ENCODE measurements around the gene MECR.

- no peak for TF ChIP-seq POLR2AphosphoS5 (IDR thresholded peaks at IDR 0.05)
- TF ChIP-seq, protein P1, sequence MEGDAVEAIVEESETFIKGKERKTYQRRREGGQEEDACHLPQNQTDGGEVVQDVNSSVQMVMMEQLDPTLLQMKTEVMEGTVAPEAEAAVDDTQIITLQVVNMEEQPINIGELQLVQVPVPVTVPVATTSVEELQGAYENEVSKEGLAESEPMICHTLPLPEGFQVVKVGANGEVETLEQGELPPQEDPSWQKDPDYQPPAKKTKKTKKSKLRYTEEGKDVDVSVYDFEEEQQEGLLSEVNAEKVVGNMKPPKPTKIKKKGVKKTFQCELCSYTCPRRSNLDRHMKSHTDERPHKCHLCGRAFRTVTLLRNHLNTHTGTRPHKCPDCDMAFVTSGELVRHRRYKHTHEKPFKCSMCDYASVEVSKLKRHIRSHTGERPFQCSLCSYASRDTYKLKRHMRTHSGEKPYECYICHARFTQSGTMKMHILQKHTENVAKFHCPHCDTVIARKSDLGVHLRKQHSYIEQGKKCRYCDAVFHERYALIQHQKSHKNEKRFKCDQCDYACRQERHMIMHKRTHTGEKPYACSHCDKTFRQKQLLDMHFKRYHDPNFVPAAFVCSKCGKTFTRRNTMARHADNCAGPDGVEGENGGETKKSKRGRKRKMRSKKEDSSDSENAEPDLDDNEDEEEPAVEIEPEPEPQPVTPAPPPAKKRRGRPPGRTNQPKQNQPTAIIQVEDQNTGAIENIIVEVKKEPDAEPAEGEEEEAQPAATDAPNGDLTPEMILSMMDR (IDR thresholded peaks at IDR 0.05): no peak
- TF ChIP-seq POLR2A (IDR thresholded peaks at IDR 0.05): no peak
- no peak for TF ChIP-seq EP300 (IDR thresholded peaks at IDR 0.05)
Measured at GRCh38 chr1:29270929-29271521, 40.3 kb upstream of the MECR start.
